ENCODE data around the gene SLC49A3. TPM values are rescaled to one million over a fixed set of nuclear protein-coding genes. Genes with fewer than 3 reads are reported as not detected.

SLC49A3 gene
- total RNA-seq, 1 experiment from 2014 or later = 0.47 TPM

DNA sequence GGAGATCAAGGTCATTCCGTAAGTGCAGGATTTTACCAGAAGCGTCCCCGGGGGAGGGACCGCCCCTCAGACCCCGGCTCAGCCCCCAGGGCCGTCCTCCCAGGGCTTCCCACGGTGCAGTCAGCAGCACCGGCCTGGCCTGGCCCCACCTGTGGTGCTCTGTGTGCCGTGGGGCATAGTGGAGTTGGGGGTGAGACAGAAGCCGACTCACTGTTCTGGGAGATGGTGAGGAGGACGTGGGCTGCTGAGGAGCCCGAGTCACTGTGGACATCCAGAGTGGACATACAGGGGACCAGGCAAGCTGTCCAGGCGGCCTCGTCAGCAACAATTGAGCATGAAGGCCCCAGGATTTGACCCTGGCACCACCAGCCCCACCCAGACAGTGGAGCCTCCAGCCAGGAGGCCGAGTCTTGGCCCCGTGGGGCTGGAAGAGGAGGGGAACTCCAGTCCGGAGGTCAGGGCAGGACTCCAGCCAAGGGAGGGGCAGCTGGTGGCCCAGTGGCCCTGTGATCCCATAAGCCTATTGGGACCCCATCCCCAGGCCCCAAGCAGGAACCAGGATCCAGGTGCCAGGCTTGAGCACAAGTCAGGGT is 34.0 kb downstream of the SLC49A3 start:
- ChIA-PET CTCF (no interaction called here), POLR2A (ENCODE audit: low non-redundant PET) (no interaction called here)
- Histone ChIP-seq H3K36me3 (ENCODE audit: insufficient read depth, low read length, poor library complexity, severe bottlenecking) (no peaks in the 10 kb centered on the region), H3K4me3 (ENCODE audit: low read depth, low read length, poor library complexity, severe bottlenecking) (no peak overlapping the region), H3K4me1 (ENCODE audit: insufficient read depth, low read length, poor library complexity, severe bottlenecking) (no peaks in the 10 kb centered on the region), H3K27me3 (replicated peaks; ENCODE audit: insufficient read depth, low read depth, low read length, poor library complexity) (no peaks in the 10 kb centered on the region), H3K9me3 (ENCODE audit: low read depth, low read length, poor library complexity, severe bottlenecking) (no peaks in the 10 kb centered on the region), H3K27ac (ENCODE audit: low read depth, low read length, poor library complexity, severe bottlenecking) (no peak overlapping the region)
- DNase-seq (ENCODE audit: low spot score) = no peak
- no peak for TF ChIP-seq EZH2 (IDR thresholded peaks at IDR 0.05; ENCODE audit: borderline replicate concordance, low read depth, low read length, poor library complexity, severe bottlenecking)
- TF ChIP-seq, protein P1, sequence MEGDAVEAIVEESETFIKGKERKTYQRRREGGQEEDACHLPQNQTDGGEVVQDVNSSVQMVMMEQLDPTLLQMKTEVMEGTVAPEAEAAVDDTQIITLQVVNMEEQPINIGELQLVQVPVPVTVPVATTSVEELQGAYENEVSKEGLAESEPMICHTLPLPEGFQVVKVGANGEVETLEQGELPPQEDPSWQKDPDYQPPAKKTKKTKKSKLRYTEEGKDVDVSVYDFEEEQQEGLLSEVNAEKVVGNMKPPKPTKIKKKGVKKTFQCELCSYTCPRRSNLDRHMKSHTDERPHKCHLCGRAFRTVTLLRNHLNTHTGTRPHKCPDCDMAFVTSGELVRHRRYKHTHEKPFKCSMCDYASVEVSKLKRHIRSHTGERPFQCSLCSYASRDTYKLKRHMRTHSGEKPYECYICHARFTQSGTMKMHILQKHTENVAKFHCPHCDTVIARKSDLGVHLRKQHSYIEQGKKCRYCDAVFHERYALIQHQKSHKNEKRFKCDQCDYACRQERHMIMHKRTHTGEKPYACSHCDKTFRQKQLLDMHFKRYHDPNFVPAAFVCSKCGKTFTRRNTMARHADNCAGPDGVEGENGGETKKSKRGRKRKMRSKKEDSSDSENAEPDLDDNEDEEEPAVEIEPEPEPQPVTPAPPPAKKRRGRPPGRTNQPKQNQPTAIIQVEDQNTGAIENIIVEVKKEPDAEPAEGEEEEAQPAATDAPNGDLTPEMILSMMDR (conservative IDR thresholded peaks at IDR 0.05; ENCODE audit: low read depth, low read length) = no peak
- BruUV-seq (replicated peaks) = no TSS peak
- intact Hi-C loops (cut with micrococcal nuclease; ENCODE audit: unreplicated experiment) = no loop called here

DNA sequence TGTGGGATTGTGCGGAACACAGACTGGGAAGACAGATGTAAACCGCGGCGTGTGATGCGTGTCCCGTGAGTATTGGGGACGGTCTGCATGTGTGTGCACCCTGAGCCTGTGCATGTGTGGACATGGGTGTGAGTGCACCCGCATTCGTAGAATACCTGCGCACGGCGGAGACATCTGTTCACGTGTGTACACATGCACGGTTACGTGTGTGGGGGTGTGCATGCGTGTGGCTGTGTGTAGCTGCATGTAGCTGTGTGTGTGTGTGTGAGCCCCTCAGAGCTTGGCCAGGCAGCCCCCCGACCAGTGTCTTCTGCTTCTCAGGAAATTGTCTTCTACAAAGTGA is 34.5 kb downstream of the SLC49A3 start:
- TF ChIP-seq EZH2 (IDR thresholded peaks at IDR 0.05; ENCODE audit: borderline replicate concordance, low read depth, low read length, poor library complexity, severe bottlenecking) = no peak
- TF ChIP-seq, protein P1 (conservative IDR thresholded peaks at IDR 0.05; ENCODE audit: low read depth, low read length) = no peak
- intact Hi-C loops (cut with micrococcal nuclease; ENCODE audit: unreplicated experiment) = no loop called here
- Histone ChIP-seq H3K4me3 (ENCODE audit: low read depth, low read length, poor library complexity, severe bottlenecking) (no peak overlapping the region), H3K27me3 (replicated peaks; ENCODE audit: insufficient read depth, low read depth, low read length, poor library complexity) (no peaks in the 10 kb centered on the region), H3K27ac (ENCODE audit: low read depth, low read length, poor library complexity, severe bottlenecking) (no peak overlapping the region), H3K36me3 (ENCODE audit: insufficient read depth, low read length, poor library complexity, severe bottlenecking) (no peaks in the 10 kb centered on the region), H3K9me3 (ENCODE audit: low read depth, low read length, poor library complexity, severe bottlenecking) (no peaks in the 10 kb centered on the region), H3K4me1 (ENCODE audit: insufficient read depth, low read length, poor library complexity, severe bottlenecking) (no peaks in the 10 kb centered on the region)
- ChIA-PET POLR2A (ENCODE audit: low non-redundant PET) (no interaction called here), CTCF (no interaction called here)
- no peak for DNase-seq (ENCODE audit: low spot score)
- no TSS peak for BruUV-seq (replicated peaks)

DNA sequence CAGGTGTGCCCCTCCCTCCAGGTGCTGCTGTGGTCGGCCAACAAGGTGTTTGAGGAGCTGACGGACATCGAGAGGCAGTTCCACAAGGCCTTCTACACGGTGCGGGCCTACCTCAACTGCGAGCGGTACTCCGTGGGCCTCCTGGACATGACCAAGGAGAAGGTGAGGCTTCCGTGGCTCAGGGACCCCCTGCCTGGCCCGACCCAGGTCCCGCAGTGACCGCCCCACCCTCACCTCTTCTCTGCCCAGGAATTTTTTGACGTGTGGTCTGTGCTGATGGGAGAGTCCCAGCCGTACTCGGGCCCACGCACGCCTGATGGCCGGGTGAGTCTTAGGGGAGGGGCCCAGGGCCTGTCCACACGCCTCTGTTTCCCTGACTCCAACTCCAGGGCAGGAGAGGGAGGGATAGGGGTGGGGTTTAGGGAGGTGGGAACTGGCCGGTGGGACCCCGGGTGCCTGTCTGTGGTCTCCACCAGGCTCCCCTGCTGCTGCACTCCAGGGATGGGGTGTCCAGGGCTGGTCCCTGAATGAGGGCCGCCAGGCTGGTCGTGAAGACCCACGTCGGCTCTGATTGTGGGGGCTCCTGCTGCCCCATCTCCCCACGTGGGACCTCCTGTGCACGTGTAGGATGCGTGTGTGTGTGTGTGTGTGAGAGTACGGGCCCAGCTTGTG is 35.0 kb downstream of the SLC49A3 start:
- ChIA-PET POLR2A (ENCODE audit: low non-redundant PET) (no interaction called here), CTCF (no interaction called here)
- DNase-seq (ENCODE audit: low spot score) = no peak

More for the DNA sequence above, 35.0 kb downstream of the SLC49A3 start:
- intact Hi-C loops (cut with micrococcal nuclease; ENCODE audit: unreplicated experiment) = no loop called here
- TF ChIP-seq, protein P1 (conservative IDR thresholded peaks at IDR 0.05; ENCODE audit: low read depth, low read length) = no peak
- TF ChIP-seq EZH2 (IDR thresholded peaks at IDR 0.05; ENCODE audit: borderline replicate concordance, low read depth, low read length, poor library complexity, severe bottlenecking) = no peak
- H3K4me1 ChIP-seq (ENCODE audit: insufficient read depth, low read length, poor library complexity, severe bottlenecking) = no peaks in the 10 kb centered on the region
- no peaks in the 10 kb centered on the region for H3K27me3 ChIP-seq (replicated peaks; ENCODE audit: insufficient read depth, low read depth, low read length, poor library complexity)
- no peaks in the 10 kb centered on the region for H3K9me3 ChIP-seq (ENCODE audit: low read depth, low read length, poor library complexity, severe bottlenecking)
- H3K4me3 ChIP-seq (ENCODE audit: low read depth, low read length, poor library complexity, severe bottlenecking) = no peak overlapping the region
- no peak overlapping the region for H3K27ac ChIP-seq (ENCODE audit: low read depth, low read length, poor library complexity, severe bottlenecking)
- BruUV-seq (replicated peaks) = no TSS peak
- no peaks in the 10 kb centered on the region for H3K36me3 ChIP-seq (ENCODE audit: insufficient read depth, low read length, poor library complexity, severe bottlenecking)

Data from A673 (cell line).